GM19395 (cell line): ENCODE measurements around the gene DHRS7B.
"Not testable (repeated sequence)": the region's sequence is repeated elsewhere in the genome, so short reads cannot be mapped to it uniquely, and the experiment has no call there.

Experiments
- ATAC-seq: cut with Tn5 transposase; IDR thresholded peaks from one replicate; pipeline ENCODE4 v1.9.1; 2021; ENCODE audit warnings: mild to moderate bottlenecking, moderate library complexity; ENCODE audit not compliant: unreplicated experiment

The DHRS7B gene

GRCh38 chr17:21107067-21107650 is 19.6 kb upstream of the DHRS7B start:
- not testable (repeated sequence) for ATAC-seq

GRCh38 chr17:21108651-21109050 is 18.1 kb upstream of the DHRS7B start:
- ATAC-seq, result no peak

GRCh38 chr17:21113049-21113690 is 13.6 kb upstream of the DHRS7B start:
- no peak for ATAC-seq

- ATAC-seq, result no peak
Observed at GRCh38 chr17:21113716-21114115, 13.0 kb upstream of the DHRS7B start.

- ATAC-seq, result not testable (repeated sequence)
Observed at GRCh38 chr17:21114791-21115190, 12.0 kb upstream of the DHRS7B start.

- no peak for ATAC-seq
Observed at GRCh38 chr17:21119247-21119918, 7.4 kb upstream of the DHRS7B start.

GRCh38 chr17:21119919-21120249 is 6.9 kb upstream of the DHRS7B start:
- no peak for ATAC-seq

- no peak for ATAC-seq
Observed at GRCh38 chr17:21124086-21124485, 2.7 kb upstream of the DHRS7B start.

- not testable (repeated sequence) for ATAC-seq
Observed at GRCh38 chr17:21124517-21124916, 2.2 kb upstream of the DHRS7B start.

GRCh38 chr17:21125862-21126261 is 902 bp upstream of the DHRS7B start:
- ATAC-seq, result no peak

- ATAC-seq, result no peak
Observed at GRCh38 chr17:21127509-21128077, 829 bp downstream of the DHRS7B start.

GRCh38 chr17:21129023-21129681 is 2.4 kb downstream of the DHRS7B start:
- ATAC-seq, result no peak

- no peak for ATAC-seq
Observed at GRCh38 chr17:21131137-21131536, 4.4 kb downstream of the DHRS7B start.

GRCh38 chr17:21132428-21132827 is 5.7 kb downstream of the DHRS7B start:
- no peak for ATAC-seq

- no peak for ATAC-seq
Observed at GRCh38 chr17:21134559-21134958, 7.8 kb downstream of the DHRS7B start.

GRCh38 chr17:21140911-21141310 is 14.1 kb downstream of the DHRS7B start:
- ATAC-seq, result peak; percentile 67

GRCh38 chr17:21141331-21141730 is 14.6 kb downstream of the DHRS7B start:
- ATAC-seq, result no peak

- not testable (repeated sequence) for ATAC-seq
Observed at GRCh38 chr17:21142065-21142464, 15.3 kb downstream of the DHRS7B start.

GRCh38 chr17:21143695-21144094 is 16.9 kb downstream of the DHRS7B start:
- no peak for ATAC-seq

GRCh38 chr17:21144299-21144698 is 17.5 kb downstream of the DHRS7B start:
- ATAC-seq, result not testable (repeated sequence)

- no peak for ATAC-seq
Observed at GRCh38 chr17:21146362-21147015, 19.7 kb downstream of the DHRS7B start.
